Heart left ventricle (tissue), 13 donors: Measurements from ENCODE around the gene TIMM23B.
"Not testable (repeated sequence)": the region's sequence is repeated elsewhere in the genome, so short reads cannot be mapped to it uniquely, and the experiment has no call there.

Experiments used
- POLR2A ChIP-seq, 2 donors: fragments of 450-650 bp; IDR thresholded peaks; one replicate each; pipeline ENCODE4 v1.6.1; 2017; ENCODE audit warnings: antibody characterized with exemption in 2 of 2, mild to moderate bottlenecking in 2 of 2, moderate library complexity in 2 of 2
- TF ChIP-seq, protein P1 (sequence below), 12 donors: fragments of 200-600 bp; sonication (generic) in 4 of 12; IDR thresholded peaks; one replicate each; pipeline versions ENCODE4 v1.5.0 to v1.8.0; 2018 to 2022; ENCODE audit warnings: antibody characterized with exemption in 12 of 12, mild to moderate bottlenecking in 5 of 12
- donor health status: ischemic (EF 13 %, LVEDD 7.1; RV severe dilation, severe dysfunction).
- donor health status: DM: no; HTN: yes; CAD: no.
- donor health status: DM: no; HTN: no; CAD: no.
- donor health status: ischemic (EF 25% LVEDD 6.9; RV normal size, moderate dysfunction).
- donor health status: ischemic (EF 25% LVEDD 5.7; RV mildly dilated, moderate dysfunction).
- donor health status: ischemic (EF 35%, LVEDD 5.7; RV mildly dilated, moderate dysfunction).
- donor health status: nonischemic (EF 11% LVEDD 7.7; RV severe dilation, severe dysfunction).
- donor health status: DM: yes; HTN: yes; CAD: no.
- donor health status: PGD.
- donor health status: ischemic (EF 29% LVEDD 5.4; RV normal size, mild dysfunction).
- donor health status: nonischemic (EF 23%, LVEDD 6.1; RV moderate dilation, normal function).

DNA sequence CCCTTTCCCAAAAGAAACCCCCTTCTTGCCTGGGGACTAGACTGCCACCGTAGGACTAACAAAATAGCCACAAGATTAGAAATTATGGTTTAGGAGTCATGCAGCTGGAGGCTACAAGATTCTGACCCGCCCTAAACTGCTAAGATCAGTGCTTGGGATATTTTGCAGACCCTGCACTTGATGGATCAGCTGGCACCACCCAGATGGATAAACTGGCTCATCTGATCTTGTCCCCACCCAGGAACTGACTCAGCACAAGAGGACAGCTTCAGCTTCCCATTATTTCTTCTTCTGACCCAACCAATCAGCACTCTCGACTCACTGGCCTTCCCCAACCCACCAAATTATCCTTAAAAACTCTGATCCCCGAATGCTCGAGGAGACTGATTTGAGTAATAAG, 10.6 kb upstream of the TIMM23B start:
- TF ChIP-seq, protein P1, sequence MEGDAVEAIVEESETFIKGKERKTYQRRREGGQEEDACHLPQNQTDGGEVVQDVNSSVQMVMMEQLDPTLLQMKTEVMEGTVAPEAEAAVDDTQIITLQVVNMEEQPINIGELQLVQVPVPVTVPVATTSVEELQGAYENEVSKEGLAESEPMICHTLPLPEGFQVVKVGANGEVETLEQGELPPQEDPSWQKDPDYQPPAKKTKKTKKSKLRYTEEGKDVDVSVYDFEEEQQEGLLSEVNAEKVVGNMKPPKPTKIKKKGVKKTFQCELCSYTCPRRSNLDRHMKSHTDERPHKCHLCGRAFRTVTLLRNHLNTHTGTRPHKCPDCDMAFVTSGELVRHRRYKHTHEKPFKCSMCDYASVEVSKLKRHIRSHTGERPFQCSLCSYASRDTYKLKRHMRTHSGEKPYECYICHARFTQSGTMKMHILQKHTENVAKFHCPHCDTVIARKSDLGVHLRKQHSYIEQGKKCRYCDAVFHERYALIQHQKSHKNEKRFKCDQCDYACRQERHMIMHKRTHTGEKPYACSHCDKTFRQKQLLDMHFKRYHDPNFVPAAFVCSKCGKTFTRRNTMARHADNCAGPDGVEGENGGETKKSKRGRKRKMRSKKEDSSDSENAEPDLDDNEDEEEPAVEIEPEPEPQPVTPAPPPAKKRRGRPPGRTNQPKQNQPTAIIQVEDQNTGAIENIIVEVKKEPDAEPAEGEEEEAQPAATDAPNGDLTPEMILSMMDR (IDR thresholded peaks at IDR 0.05): not testable (repeated sequence)
- not testable (repeated sequence) for TF ChIP-seq POLR2A (IDR thresholded peaks at IDR 0.05)
